Peyer's patch (tissue), 4 donors: ENCODE measurements around the gene C1orf122.

Experiments
- CTCF ChIP-seq, 6 experiments: fragments of 450-650 bp in 4 of 6; fragments of 200-600 bp in 2 of 6; sonication (generic) in 1 of 6; IDR thresholded peaks; one replicate each; pipeline ENCODE4 v1.5.1; 2017 to 2019; ENCODE audit warnings: antibody characterized with exemption in 6 of 6, mild to moderate bottlenecking in 3 of 6, moderate library complexity in 1 of 6
- POLR2A ChIP-seq, 2 donors: fragments of 450-650 bp; IDR thresholded peaks; one replicate each; pipeline ENCODE4 v1.5.1; 2017; ENCODE audit warnings: antibody characterized with exemption in 2 of 2, mild to moderate bottlenecking in 2 of 2, moderate library complexity in 2 of 2

DNA sequence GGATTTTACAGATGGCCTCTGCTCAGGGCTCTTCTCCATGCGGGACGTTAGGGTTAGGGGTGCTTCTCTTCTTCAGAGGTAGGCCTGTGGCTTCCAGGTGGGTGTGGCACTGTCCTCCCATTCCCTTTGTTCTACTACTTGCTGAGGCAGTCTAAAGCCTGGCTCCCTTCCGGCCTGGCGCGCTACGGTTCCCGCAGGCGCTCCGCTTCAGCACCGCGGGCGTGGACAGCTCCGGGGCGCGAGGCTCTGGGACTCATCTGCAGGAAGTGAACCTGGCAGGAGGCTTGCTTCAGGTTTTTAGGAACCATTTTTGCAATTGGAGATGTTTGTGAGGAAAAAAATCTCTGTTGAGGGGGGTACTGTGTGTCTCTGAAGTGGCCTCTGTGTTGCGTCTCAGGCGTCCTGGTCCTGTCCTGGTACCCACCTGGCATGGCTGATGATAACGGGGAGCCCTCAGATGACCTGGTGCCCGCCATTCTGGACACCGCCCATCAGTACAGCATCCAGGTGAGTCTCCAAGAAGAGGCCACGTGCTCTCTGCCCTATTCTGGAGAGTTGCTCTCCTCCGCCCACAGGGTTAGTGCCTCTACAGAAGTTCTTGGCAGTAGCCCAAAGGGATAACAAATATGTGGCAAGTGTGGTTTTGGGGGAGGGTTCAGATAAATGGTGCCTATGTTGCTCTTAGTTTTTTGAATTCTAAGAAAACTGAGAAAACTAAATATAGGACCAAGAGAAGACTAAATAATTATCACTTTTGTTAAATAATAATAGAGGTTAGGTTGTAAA lies 12.1 kb upstream of the C1orf122 start:
- TF ChIP-seq CTCF (IDR thresholded peaks at IDR 0.05) (no peak), POLR2A (IDR thresholded peaks at IDR 0.05) (no peak)
